Hematopoietic multipotent progenitor cell treated with erythropoietin and hydrocortisone succinate and interleukin-3 and kit ligand, for 15 days (in vitro differentiated cells): ENCODE results near the gene MAP1LC3A.
"Not testable (repeated sequence)": the region's sequence is repeated elsewhere in the genome, so short reads cannot be mapped to it uniquely, and the experiment has no call there.

Experiments
- DNase-seq: peaks from one replicate; pipeline ENCODE4 v3.0.0-alpha.2; 2015; ENCODE audit warnings: low spot score

MAP1LC3A gene

DNA sequence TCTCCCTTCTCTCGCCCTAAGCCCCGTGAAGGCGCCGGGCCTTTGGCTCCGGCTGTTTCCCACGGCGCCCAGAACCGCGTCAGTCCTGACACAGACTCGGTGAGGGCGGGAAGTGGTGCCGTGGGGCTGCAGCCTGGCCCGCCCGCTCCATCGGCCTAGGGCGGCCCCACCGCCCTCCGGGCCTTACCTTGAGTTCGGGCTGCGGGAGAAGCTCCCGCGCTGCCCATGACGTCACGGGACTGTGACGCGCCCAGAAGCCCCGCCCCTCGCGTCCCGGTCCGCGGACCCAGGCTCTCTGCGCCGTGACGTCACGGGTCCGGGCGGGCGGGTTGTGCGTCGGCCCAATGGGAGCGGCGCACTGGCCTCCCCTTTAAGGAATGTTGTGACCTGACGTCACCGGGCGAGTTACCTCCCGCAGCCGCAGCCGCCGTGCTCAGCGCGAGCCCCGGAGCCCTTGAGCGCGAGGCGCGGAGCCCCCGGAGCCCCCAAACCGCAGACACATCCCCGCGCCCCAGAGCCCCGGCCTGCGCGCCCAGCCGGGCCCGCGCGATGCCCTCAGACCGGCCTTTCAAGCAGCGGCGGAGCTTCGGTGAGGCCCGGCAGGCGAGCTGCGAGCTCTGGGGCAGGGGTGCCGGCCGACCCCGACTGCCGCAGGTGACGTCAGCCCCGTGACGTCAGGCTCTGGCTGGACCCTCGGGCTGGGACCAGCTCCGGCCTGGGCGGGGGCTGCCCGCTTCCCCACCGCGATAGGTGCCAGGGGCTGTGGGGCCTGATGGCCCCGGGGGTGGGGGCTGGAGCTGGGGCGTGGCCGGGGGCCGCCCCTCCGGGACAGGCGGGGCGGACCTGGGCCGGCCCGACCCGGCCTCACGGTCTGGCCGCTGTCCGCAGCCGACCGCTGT, at the start of gene MAP1LC3A:
TSS of gene MAP1LC3A (plus strand) at position 399 of the 899 bp plus-strand sequence. CDS start at position 550, 151 bp downstream.
- DNase-seq: peak; percentile 96

DNA sequence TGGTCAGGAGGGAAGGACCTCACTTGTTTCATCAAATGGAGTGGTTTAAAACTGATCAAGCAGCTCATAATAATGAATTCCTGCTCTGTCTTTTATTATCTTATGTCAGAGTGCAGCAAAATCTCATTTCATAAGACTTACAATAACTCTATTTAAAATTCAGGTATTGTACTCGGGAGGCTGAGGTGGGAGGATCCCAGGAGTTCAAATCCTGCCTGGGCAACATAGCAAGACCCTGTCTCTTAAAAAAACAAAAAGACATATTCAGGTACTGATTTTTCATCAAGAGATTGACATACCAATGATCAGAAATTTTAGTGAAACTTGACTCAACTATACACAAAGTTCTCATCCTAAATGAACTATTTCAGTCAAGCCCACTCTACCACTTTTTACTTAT, 47.9 kb upstream of the MAP1LC3A start:
- no peak for DNase-seq

DNA sequence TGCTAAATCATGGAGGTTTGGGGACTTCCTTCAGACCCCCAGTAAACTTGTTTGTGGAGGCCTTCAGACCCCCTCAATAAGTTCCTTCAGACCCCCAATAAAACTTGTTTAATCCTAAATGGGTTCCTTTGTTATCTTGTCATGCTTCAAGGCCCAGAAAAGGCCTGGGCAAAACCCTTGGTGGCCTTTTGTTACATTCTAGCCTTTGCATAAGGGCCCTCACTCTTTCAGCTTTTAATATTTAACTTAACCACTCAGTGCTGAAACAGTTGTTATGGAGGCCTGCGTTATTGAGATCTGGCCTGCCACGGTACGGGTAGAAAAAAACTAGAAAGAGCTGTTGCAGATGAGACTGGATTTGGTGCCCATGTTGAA, 46.6 kb upstream of the MAP1LC3A start:
- DNase-seq: no peak

DNA sequence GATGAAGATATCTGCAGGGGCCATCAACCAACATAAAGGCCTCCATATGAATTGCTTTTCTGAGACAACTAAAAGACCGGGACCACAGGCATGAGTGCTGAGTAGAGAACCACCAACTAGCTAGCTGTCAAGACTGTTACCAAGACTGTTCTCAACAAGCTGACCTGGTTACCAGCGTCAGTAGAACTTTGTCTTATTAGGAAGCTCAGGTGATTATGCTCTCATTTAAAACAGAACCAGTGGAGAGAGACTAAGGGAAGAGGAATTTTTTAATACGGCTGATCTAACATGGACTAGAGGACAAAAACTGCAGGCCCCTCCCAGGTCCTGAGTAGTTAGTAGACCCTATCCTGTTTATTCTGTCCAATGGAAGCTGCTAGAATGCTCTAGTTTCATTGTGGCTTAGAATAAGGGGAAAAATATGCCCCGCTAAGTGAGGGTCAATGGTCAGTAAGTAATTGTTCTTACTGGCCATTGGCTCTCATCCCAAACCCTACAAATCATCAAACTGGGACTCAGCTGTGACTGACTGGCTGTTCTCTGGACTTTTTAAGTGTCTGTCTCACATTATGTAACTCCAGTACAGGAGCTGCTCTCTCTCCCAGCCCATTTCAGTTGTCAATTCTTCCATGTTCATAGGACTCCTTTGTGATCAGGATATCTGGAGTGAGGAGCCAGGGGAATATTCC, 46.1 kb upstream of the MAP1LC3A start:
- DNase-seq: no peak

DNA sequence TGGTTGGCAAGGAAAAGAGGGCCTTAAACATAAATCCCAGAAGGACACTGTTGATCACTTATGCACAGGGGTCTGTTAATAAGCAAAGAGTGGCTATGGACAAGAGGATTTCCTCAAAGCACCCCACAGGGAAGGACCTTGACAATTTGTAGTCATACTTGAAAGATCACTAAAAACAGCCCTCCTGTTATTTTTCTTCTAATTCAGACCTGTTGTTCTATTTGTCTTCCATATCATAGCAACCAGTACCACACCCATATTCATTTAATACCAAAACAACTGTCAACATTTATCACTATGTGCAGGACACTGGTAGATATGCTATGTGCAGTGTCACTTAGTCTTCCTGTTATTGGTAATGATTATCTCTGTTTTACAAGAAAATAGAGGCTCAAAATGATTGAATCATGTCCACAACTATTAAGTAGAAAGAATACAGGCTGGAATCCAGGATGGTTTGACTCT, 45.5 kb upstream of the MAP1LC3A start:
- peak; percentile 43 for DNase-seq

DNA sequence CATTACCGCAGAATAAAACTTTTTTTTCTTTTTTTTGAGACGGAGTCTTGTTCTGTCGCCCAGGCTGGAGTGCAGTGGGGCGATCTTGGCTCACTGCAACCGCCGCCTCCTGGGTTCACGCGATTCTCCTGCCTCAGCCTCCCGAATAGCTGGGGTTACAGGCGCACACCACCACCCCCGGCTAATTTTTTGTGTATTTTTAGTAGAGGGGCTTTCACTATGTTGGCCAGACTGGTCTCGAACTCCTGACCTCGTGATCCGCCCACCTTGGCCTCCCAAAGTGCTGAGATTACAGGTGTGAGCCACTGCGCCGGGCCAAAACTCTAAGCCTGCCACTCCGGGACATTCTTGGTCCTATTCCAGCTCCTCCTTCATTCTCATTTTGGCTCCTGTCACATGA, 44.5 kb upstream of the MAP1LC3A start:
- not testable (repeated sequence) for DNase-seq

DNA sequence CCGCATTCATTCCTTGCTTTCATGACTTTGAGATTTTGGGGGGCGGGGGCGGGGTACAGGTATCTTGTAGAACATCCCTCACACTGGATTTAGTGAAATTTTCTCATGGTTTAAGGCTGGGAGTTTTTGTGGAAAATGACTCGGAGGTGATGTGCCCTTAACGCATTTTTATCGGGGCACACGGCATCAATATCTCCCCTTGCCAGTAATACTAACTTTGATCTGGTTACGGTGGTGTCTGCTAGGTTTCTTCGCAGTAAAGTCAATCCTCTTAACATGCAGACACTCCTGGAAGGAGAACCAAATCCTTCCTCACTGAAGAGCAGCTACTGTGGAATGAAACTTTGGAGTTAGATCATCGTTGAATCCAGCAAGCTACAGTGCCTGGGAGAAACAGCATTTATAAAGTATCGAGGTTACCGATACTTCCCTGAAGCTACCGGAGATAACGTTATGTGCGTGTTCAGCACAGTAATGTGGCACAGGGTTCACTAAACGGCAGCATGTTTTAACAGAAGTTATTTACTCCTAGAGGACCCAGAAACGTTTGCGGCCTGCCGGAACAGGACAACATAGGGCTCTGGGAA, 43.5 kb upstream of the MAP1LC3A start:
- no peak for DNase-seq

DNA sequence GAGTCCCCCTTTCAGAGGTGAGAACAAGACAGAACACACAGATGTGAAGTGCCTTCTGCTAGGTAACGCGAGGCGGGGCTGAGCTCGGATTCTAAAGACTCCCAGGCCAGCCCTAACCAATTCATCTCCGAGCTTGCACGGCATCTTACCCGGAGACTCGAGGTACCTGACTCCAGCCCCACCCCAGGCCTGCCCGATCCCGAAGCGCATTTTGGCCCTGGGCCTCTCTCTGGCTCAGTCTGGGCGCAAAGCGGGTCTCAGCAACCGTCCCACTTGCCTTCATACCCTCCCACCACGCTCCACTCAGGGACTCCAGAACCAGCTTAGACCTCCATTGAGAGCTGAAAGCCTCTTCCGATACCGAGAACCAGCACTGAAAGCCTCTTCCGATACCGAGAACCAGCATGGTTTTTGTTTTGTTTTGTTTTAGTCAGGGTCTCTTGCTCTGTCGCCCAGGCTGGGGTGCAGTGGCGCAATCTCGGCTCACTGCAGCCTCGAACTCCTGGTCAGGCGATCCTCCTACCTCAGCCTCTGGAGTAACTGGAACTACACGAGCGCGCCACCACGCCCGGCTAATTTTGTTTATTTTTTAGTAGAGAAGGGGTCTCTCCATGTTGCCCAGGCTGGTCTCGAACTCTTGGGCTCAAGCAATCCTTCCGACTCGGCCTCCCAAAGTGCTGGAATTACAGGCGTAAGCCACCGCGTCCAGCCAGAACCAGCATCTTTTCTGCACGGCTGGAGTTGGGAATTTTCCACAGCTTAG, 42.9 kb upstream of the MAP1LC3A start:
- peak; percentile 40 for DNase-seq

DNA sequence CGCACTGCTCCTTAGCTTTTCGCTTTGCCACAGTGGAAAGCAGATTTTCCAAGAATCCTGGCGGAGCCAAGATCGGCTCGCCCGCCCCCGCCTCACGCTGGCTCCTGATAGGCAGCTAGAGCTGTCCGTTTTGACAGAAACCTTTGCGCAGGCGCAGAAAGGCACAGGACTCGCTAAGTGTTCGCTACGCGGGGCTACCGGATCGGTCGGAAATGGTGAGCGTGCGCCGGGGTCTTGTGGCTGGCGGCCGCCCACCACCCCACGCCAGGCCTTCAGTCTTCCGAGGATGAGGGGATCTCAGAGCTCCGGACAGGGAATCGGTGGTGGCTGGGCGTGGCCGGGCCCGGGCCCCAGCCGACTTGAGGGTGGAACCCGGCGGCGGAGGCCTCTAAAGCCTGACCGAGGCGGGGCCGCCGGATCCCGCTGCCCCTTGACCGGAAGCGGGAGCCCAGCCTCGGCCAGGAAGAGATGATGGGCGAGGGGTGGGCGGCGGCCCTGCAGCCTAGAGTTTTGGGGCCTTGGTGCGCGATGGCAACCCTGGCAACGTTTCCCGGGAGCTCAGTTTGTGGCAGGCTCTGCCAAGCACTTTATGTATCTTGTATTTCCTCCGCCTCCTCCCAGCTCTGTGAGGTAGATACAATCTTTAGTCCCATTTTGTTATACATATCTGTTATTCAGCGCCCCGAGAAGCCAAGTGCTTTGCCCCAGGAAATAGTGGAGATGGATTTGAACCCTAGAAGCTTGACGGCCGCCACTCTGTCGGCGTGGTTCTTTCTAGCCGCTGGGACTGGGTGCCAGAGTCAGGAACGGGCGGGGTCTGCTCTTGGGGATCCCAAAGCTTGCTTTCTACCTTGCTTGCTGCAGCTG, 42.0 kb upstream of the MAP1LC3A start, which contains the start of gene DYNLRB1:
TSS of gene DYNLRB1 (plus strand) at position 176 of the 867 bp plus-strand sequence. CDS start at position 213, 37 bp downstream.
- peak; percentile 95 for DNase-seq

DNA sequence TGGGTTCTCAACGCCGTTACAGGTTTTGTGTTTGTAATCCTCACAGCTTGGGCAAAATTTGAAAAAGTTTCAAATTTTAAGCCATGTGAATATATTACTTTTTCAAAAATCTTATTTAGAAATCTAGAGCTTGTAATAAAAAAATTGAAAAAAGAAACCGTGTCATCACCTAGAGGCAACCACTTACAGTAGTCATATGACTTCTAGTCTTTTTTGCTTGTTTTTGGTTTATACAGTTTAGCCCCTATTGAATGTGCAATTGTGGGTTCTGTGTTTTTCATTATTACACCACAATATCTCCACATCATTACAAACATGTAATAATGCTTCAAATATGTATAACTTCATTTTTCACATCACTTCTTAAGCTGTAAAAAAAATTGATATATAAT, 41.4 kb upstream of the MAP1LC3A start:
- no peak for DNase-seq

DNA sequence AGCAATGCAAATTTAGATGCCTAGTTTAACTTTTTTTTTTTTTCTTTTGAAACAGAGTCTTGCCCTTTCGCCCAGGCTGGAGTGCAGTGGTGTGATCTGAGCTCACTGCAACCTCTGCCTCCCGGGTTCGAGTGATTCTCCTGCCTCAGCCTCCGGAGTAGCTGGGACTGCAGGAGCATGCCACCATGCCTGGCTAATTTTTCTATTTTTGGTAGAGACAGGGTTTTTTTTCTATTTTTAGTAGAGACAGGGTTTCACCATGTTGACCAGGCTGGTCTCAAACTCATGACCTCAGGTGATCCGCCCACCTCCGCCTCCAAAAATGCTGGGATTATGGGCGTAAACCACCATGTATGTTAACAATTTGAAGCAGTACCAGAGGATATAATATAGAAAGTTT, 39.7 kb upstream of the MAP1LC3A start:
- not testable (repeated sequence) for DNase-seq

DNA sequence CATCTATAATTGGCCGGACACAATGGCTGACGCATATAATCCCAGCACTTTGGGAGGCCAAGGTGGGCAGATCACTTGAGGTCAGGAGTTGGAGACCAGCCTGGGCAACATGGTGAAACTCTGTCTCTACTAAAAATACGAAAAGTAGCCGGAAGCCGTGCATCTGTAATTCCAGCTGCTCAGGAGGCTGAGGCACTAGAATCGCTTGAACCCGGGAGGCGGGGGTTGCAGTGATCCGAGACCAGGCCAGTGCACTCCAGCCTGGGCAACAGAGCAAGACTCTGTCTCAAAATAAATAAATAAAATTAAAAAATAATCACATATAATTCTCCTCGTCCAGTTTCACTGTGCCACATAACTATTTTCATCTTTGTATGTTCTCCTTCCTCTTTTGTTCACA, 38.7 kb upstream of the MAP1LC3A start:
- DNase-seq: not testable (repeated sequence)

DNA sequence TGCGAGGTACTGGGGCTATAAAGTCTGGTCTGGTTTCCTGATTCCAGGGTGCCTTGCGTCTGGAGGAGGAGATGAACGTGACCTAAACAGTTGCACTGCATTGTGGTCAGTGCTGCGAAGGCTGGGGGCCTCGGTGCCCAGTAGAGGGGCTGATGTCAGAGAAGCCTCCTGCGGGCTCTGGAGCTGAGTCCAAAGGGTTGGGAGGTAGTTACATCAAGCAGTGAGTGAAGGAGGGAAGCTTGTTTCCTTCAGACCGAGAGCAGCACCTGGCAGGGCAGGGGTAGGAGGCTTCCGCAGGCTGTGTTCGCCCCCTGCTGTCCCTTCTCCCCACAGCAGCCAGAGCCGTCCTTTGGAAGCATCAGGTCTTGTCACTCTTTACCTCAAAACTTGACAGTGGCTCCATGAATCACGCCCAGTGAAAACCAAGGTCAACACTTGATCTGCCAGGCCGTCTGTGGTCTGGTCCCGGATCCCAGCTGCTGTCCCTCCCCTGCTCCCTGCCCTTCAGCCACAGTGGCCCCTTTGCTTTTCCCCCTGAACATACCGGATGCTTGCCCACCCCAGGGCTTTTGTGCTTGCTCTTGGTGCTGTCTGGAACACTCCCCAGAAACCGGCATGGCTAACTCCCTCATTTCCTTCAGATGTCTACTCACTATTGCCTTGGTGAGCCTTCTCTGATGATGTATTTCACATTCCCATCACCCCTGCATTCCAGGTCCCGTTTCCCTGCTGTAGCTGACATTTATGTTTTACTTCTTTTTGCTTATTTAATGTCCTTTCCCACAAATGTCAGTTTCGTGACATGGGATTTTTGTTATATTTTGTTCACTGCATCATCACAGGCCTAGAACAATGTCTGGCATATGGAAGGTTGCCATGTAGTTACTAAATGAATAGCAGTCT, 35.3 kb upstream of the MAP1LC3A start:
- peak; percentile 48 for DNase-seq

DNA sequence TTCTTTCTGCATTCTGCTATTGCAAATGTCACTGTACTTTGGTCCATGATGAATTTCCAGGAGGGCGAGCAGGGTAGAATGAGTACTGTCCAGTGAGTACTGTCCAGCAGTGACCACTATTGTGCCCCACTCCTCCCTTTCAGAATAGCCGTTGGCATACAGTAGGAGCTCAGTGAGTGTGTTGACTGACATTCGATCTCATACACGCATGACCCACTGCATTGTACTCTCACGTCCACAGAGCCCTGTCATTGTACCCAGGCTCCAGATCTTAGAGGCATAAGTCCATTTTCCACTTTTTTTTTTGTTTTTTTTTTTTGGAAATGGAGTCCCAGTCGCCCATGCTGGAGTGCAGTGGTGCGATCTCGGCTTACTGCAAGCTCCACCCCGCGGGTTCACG, 34.1 kb upstream of the MAP1LC3A start:
- no peak for DNase-seq

DNA sequence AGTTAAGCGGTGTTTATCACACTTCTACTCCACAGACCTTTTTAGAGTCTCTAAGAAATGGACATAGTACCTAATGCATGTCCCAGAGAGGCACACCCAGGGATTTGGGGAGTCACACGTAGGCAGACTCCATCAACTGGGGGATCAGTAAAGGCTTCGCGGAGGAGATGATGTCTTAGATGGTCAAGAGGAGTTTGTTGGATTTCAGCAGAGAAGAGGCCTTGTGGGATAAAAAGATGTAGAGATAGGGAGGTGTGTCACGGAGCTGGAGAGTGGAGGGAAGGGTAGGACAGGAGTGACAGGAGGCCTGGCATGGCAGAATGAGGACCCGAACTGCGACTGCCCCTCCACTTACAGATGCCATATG, 33.2 kb upstream of the MAP1LC3A start:
- no peak for DNase-seq

DNA sequence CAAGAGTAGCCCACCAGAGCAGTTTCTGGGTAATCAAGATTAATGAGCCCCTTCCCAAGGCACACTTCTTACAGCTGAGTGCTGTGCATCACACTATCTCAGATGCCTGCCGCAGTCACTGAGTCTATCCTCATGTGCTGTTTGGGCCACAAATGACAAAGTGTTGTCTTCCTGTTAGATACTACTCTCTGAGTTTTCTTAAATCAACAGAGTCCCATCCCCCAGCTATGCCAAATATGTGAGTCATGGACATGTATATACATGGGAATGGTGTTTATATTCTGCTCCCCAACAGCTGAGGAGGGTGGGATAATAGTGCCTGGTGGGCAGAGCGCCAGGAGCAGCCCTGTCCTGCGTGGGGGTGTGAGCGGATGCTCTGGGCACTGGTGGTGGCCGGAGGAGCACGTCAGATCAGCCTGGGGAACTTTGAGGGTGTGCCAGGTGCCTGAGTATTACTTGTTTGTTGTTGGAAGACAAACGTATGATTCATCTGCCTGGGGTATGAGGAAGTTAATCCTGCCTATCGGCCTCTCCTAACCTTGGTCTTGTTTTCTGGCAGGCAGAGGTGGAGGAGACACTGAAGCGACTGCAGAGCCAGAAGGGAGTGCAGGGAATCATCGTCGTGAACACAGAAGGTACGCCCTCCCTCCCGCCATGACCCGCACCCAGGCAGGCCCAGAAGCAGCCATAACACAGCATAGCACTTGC, 32.7 kb upstream of the MAP1LC3A start:
- no peak for DNase-seq

DNA sequence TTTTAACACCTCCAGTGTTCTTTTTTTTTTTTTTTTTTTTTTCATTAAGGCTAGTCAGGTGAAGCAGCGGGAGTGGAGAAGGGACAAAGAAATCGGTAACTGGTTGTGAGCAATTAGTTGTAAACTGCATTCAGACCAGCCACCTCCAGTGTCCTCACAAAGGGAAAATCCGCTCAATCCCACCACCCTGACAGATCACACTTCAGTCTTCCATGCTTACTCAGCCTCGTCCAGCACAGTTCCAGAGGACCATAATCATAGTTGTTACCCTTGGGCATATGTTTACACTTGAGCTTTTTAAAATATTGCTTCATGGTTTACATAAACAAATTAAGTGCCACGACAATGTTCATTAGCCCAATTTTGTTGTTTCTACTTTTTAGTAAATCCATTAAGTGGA, 32.1 kb upstream of the MAP1LC3A start:
- no peak for DNase-seq

DNA sequence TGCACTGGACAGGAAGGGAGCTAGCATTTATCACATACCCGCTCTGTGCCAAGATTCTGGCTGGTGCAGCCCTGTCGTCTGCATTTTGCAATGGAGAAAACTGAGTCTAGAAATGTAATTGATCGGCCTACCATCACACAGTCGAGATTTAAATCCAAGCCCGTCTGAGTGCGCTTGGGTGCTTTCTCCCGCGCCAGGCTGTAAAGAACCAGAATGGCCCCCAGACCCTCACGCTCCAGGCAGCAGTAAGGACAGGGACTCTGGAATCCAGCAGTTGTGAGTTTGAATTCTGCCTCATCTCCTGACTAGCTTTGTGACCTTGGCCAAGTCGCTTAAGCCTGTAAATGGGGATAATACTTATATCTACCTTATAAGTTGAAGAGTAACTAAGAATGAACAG, 31.5 kb upstream of the MAP1LC3A start:
- DNase-seq: no peak

DNA sequence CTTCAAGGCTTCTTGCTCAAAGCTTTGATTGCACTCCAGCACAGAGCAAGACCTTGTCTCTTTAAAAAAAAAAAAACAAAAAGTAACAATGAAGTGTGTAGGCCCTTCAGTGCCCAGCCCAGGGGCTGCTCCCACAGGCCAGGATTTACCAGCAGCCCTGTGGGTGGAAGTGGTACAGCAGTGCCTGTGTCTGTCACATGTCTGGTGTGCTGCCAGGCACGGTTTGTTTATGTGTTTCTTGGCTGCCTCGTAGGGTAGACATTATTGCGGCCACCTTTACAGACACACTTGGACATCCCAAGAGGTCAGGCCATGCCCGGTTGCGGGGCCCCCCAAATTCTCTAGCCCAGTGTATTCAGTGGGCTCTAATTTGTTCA, 29.6 kb upstream of the MAP1LC3A start:
- DNase-seq: no peak
